Measurements from ENCODE around the gene CSMD2.
"Not testable (repeated sequence)": the region's sequence is repeated elsewhere in the genome, so short reads cannot be mapped to it uniquely, and the experiment has no call there.

Gene CSMD2

GRCh38 chr1:34050709-34051485 is 114.1 kb downstream of the CSMD2 start:
- DNase-seq: no peak

- DNase-seq: no peak
Observed at GRCh38 chr1:34049994-34050393, 115.0 kb downstream of the CSMD2 start.

DNA sequence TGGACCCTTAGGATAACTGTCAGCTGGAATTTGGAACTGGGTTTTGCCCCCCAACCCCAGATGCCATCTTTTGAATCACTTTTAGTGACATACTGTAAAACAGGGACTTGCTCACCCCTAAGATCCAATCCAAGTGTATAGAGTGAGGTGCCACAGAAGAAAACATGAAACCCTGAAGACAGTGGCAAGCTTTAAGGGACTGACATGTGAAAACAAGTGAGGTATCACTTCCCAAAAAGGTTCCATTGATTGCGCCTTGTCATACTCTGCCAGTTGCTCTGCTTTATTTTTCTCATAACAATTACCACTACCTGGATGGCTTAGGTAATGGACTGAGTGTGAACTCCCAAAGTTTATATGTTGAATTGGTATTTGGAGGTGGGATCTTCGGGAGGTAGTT is 115.6 kb downstream of the CSMD2 start:
- no peak for DNase-seq

- no peak for DNase-seq
Observed at GRCh38 chr1:34037856-34038255, 127.2 kb downstream of the CSMD2 start.

GRCh38 chr1:34037109-34037508 is 127.9 kb downstream of the CSMD2 start:
- DNase-seq: no peak

DNA sequence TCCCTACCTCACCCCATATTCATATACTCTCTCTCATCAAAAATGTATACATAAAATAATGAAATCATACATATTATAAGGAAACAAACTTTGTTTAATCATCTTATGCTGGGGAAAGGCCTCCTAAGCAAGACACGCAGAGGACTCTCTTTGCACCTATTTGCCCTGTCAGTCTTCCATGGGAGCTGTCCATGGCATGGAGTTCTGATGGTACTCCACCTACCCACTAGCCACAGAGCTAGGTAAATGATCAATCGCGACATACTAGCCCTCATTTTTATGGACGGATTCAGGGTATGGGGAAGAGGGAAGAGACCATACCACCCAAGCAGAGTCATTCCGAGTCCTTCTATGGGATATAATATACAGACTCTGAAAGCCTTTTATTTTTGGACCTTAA is 131.0 kb downstream of the CSMD2 start:
- no peak for DNase-seq

DNA sequence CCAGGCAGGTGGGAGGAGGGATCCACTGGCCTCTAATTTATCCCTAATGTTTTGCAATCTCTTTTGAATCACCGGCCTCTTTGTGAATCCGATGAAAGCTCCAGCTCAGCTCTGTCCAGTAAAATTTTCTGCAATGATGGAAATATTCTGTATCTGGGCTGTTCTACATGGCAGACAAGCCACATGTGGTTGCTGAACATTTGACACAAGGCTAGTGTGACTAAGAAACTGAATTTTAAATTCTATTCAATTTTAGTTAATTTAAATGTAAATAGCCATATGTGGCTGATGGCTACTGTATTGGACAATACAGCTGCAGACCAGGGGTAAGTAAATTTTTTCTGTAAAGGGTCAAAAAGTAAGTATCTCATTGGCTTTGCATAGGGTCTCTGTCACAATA is 135.1 kb downstream of the CSMD2 start:
- DNase-seq: no peak

DNA sequence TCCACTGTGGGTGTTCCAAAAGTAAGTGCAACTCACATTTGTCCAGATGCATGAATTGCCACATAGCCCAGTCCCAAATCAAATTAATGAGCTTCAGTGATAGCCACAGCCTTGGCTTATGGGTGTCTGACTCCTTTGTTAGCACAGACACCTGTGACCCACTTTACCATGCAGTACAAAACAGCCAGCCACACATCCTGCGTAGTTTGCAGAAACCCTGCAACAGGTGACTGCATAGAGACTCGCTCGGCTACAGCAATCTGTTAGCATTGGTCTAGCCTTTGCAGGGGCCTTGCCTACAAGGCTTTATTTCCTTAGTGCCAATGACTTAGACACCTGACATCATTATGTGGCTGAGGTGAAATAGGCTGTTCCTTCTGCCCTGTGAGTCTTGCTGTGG is 135.5 kb downstream of the CSMD2 start:
- no peak for DNase-seq

DNA sequence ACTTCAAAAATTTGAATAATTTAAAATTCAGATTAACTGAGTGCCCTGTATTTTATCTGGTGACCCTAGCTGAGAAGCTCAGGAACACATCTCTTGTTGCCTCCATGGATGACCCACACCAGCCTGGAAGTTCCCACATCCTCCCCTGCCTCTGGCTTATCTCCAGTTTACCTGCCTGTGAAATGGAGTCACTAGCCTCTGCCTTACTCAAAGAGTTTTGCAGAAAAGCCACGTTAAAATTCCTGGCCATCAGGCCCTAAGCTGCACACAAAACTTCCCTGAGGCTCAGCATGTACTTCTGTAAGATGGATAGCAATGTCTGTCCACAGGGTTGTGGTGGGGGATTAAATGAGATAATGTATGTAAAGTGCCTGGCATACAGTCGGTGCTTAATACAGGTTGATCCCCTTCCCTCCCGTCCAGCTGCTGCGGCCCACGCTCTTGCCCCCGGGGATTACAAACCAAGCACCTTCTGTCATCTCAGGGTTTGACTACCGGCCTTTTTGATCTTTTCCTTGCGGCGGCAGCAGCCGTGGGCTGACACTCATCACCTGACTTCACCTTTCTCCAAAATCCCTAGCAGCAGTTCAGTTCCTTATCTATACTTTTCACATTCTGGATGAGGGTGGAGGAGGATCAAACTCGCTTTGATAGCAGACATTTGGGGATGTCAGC is 136.5 kb downstream of the CSMD2 start:
- no peak for DNase-seq

GRCh38 chr1:34025675-34026074 is 139.4 kb downstream of the CSMD2 start:
- no peak for DNase-seq

DNA sequence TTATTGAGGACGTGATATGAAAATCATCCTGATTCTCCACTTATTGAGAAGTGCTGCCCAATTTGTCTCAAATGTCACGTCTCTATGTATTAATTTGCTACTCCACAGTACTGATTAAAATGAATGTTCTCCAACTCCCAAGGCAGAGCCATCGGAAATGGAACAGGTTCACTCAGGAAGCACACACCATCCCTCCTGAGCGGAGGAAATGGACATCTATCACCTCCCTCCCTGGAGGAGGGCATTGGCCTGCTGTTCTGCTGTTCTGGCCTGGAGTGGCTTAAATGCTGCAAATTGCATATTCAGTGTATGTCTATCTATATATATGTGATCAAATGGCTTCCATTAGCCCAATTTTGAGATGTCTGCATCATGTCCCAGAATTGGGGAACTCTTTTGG is 140.5 kb downstream of the CSMD2 start:
- DNase-seq: no peak

- no peak for DNase-seq
Observed at GRCh38 chr1:34019741-34020552, 145.1 kb downstream of the CSMD2 start.

- DNase-seq: no peak
Observed at GRCh38 chr1:34018285-34018684, 146.7 kb downstream of the CSMD2 start.

GRCh38 chr1:34016281-34016680 is 148.7 kb downstream of the CSMD2 start:
- not testable (repeated sequence) for DNase-seq

GRCh38 chr1:34013958-34014737 is 150.9 kb downstream of the CSMD2 start:
- DNase-seq: no peak

- DNase-seq: no peak
Observed at GRCh38 chr1:34013136-34013535, 151.9 kb downstream of the CSMD2 start.

DNA sequence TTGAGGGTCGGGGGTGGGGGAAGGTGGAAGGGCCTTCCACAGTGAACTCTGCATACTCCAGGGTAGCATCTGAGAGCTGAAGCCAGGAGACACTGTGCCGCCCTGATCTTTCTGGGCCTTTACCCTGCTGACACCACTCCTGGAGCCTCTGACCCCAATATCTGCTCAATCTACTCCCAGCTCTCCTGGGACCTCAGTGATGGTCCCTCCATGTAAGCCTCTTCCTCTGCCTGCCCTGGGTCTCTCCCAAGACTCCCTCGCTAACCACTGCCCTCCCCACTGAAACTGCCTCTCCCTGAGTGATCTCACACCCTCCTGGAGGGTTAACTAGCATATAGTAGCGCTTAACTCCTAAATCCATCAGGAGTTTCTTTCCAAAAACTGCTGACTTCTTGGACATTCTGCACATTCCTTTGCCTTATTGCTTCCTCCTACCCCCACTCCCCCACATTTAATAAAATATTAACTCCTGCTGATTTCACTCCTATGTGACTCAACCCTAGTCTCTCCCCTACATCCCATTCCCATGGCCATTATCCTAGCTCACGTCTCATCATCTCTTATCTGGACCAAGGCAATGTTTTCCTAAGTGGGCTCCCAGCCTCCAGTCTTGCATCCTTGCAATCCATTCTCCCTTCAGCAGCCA is 155.6 kb downstream of the CSMD2 start:
- no peak for DNase-seq

DNA sequence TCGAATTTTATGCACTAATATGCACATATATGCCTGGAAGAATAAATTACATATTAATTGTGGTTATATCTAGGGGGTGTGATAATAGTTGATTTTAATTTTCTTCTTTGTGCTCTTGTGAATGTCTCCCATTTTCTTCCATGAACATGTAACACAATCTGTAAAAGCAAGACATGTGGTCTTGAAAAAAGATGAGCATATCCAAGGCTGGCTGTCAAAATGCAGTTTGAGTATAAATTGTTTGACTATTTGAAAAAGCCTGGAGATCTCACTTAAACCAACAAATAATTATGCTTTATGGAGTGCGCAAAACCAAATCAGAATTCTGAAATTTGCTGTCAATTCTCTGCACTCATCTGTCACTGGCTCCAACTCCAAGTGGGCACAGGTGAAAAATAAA is 157.3 kb downstream of the CSMD2 start:
- no peak for DNase-seq

GRCh38 chr1:34005309-34005708 is 159.7 kb downstream of the CSMD2 start:
- no peak for DNase-seq

- DNase-seq: no peak
Observed at GRCh38 chr1:34002810-34003209, 162.2 kb downstream of the CSMD2 start.

GRCh38 chr1:33997127-33998036 is 167.6 kb downstream of the CSMD2 start:
- no peak for DNase-seq
